SU-DHL-6 (cell line): ENCODE measurements around the gene IRAK2.
"Not testable (repeated sequence)": the region's sequence is repeated elsewhere in the genome, so short reads cannot be mapped to it uniquely, and the experiment has no call there.

Experiments used
- H2AFZ ChIP-seq: fragments of 200-600 bp; sonication (generic); 2 replicates; pipeline ENCODE4 v1.6.1; 2014; ENCODE audit warnings: low read depth, mild to moderate bottlenecking, moderate library complexity, mixed read lengths, antibody characterized with exemption, low read length; ENCODE audit not compliant: severe bottlenecking
- H3F3A ChIP-seq: fragments of 200-600 bp; shearing (Covaris generic); 2 replicates; pipeline ENCODE4 v1.6.0; 2016; ENCODE audit warnings: antibody characterized with exemption, mild to moderate bottlenecking; ENCODE audit not compliant: insufficient read depth
- H3K27ac ChIP-seq: fragments of 200-600 bp; sonication (generic); 2 replicates; pipeline ENCODE4 v1.5.1; 2016; ENCODE audit warnings: low read depth, mild to moderate bottlenecking, low read length, moderate library complexity, mixed read lengths
- H3K27me3 ChIP-seq: fragments of 200-600 bp; sonication (generic), shearing (Covaris generic); 2 replicates; pipeline ENCODE4 v1.6.0; 2014; ENCODE audit warnings: mild to moderate bottlenecking, low read length
- H3K36me3 ChIP-seq: fragments of 200-600 bp; sonication (generic); 2 replicates; pipeline ENCODE4 v1.6.1; 2014; ENCODE audit warnings: mild to moderate bottlenecking, low read length, mixed read lengths
- H3K4me2 ChIP-seq: fragments of 300-600, 200-600 bp; shearing (Covaris generic), sonication (generic); 2 replicates; pipeline ENCODE4 v1.6.0; 2014; ENCODE audit warnings: low read length, low read depth, mild to moderate bottlenecking; ENCODE audit not compliant: poor library complexity, severe bottlenecking
- H3K4me3 ChIP-seq: fragments of 200-600 bp; sonication (generic); 2 replicates; pipeline ENCODE4 v1.5.1; 2014; ENCODE audit warnings: antibody characterized with exemption, low read length, mild to moderate bottlenecking, mixed read lengths; ENCODE audit not compliant: insufficient read depth, poor library complexity, severe bottlenecking
- H3K79me2 ChIP-seq: fragments of 200-600 bp; sonication (generic); 2 replicates; pipeline ENCODE4 v1.6.1; 2014; ENCODE audit warnings: mild to moderate bottlenecking, low read length, moderate library complexity; ENCODE audit not compliant: insufficient read depth
- H3K9ac ChIP-seq: fragments of 200-600 bp; sonication (generic); 2 replicates; pipeline ENCODE4 v1.7.0; 2014; ENCODE audit warnings: mild to moderate bottlenecking, low read length
- H3K9me2 ChIP-seq: fragments of 200-600 bp; sonication (generic); replicated peaks from 2 replicates; pipeline ENCODE4 v1.6.1; 2014; ENCODE audit warnings: low read length; ENCODE audit not compliant: insufficient read depth
- H3K9me3 ChIP-seq: fragments of 200-600 bp; sonication (generic); 2 replicates; pipeline ENCODE4 v1.6.1; 2014; ENCODE audit warnings: low read length, mixed read lengths; ENCODE audit not compliant: insufficient read depth
- H4K20me1 ChIP-seq: fragments of 200-600 bp; sonication (generic); 2 replicates; pipeline ENCODE4 v1.6.1; 2014; ENCODE audit warnings: low read depth, mild to moderate bottlenecking, antibody characterized with exemption, low read length, moderate library complexity, mixed read lengths
- EZH2phosphoT487 ChIP-seq: fragments of 200-600 bp; sonication (generic), shearing (Covaris generic); conservative IDR thresholded peaks from 2 replicates; pipeline ENCODE4 v1.6.1; 2018; ENCODE audit warnings: mild to moderate bottlenecking, antibody characterized with exemption, low read length, moderate library complexity, mixed read lengths
- TF ChIP-seq, protein P1 (sequence below): fragments of 200-600 bp; sonication (generic); IDR thresholded peaks from one replicate; pipeline ENCODE4 v1.5.1; 2017; ENCODE audit warnings: antibody characterized with exemption, mild to moderate bottlenecking, low read length, moderate library complexity; ENCODE audit not compliant: insufficient read depth, poor library complexity, severe bottlenecking

IRAK2 gene

DNA sequence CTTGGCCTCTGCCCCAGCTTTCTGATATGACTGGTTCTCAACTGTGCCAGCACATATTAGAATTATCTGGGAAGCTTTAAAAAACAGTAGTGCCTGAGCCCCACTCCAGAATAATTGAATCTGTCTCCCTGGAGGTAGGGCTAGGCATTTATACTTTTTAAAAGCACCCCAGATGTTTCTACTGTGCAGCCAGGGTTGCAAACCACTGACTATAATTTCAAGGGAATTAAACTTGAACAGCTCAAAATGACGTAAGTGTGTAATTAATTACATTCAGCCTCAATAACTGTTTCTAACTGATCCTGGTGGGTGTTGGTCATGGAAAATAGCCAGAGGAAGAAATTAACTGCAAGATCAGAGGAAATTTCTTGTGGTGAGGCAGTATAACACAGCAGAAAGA is 4.4 kb upstream of the IRAK2 start:
- no peaks in the 10 kb centered on the region for H3K9me2 ChIP-seq
- no peaks in the 10 kb centered on the region for H3K79me2 ChIP-seq
- H3K9ac ChIP-seq, result no peak overlapping the region
- H3K4me2 ChIP-seq, result no peak overlapping the region
- no peaks in the 10 kb centered on the region; the same call in 1 of the 2 replicates for H3F3A ChIP-seq
- TF ChIP-seq EZH2phosphoT487, result no peak
- TF ChIP-seq, protein P1, sequence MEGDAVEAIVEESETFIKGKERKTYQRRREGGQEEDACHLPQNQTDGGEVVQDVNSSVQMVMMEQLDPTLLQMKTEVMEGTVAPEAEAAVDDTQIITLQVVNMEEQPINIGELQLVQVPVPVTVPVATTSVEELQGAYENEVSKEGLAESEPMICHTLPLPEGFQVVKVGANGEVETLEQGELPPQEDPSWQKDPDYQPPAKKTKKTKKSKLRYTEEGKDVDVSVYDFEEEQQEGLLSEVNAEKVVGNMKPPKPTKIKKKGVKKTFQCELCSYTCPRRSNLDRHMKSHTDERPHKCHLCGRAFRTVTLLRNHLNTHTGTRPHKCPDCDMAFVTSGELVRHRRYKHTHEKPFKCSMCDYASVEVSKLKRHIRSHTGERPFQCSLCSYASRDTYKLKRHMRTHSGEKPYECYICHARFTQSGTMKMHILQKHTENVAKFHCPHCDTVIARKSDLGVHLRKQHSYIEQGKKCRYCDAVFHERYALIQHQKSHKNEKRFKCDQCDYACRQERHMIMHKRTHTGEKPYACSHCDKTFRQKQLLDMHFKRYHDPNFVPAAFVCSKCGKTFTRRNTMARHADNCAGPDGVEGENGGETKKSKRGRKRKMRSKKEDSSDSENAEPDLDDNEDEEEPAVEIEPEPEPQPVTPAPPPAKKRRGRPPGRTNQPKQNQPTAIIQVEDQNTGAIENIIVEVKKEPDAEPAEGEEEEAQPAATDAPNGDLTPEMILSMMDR, result no peak
- no peaks in the 10 kb centered on the region for H3K27me3 ChIP-seq
- no peaks in the 10 kb centered on the region for H3K9me3 ChIP-seq
- no peaks in the 10 kb centered on the region for H3K36me3 ChIP-seq
- no peak overlapping the region for H2AFZ ChIP-seq
- no peak overlapping the region for H3K4me3 ChIP-seq
- H4K20me1 ChIP-seq, result no peaks in the 10 kb centered on the region
- H3K27ac ChIP-seq, result no peak overlapping the region

DNA sequence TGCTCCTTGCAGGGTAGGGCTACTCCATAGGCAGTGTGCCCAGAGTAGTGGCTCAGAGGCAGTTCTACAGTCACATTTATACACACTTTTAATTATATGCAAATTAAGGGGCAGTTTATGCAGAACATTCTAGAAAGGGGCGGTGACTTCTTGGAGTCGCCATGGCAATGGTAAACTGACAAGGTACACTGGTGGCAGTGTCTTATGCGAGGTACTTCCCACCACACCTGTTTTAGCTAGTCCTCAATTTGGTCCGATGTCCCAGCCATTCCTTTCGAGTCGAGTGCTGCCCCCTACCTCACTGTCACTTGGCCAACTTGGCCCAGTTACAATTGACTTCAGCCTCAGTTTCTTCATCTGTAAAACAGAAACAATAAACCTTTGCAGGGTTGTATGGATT is 3.8 kb upstream of the IRAK2 start:
- H4K20me1 ChIP-seq, result no peaks in the 10 kb centered on the region
- no peak overlapping the region for H3K9ac ChIP-seq
- no peaks in the 10 kb centered on the region; the same call in 1 of the 2 replicates for H3F3A ChIP-seq
- no peak overlapping the region for H3K4me3 ChIP-seq
- no peaks in the 10 kb centered on the region for H3K9me2 ChIP-seq
- H3K79me2 ChIP-seq, result no peaks in the 10 kb centered on the region
- TF ChIP-seq EZH2phosphoT487, result no peak
- TF ChIP-seq, protein P1, result no peak
- no peaks in the 10 kb centered on the region for H3K27me3 ChIP-seq
- no peak overlapping the region for H3K4me2 ChIP-seq
- no peaks in the 10 kb centered on the region for H3K9me3 ChIP-seq
- no peaks in the 10 kb centered on the region for H3K36me3 ChIP-seq
- no peak overlapping the region for H2AFZ ChIP-seq
- no peak overlapping the region for H3K27ac ChIP-seq

DNA sequence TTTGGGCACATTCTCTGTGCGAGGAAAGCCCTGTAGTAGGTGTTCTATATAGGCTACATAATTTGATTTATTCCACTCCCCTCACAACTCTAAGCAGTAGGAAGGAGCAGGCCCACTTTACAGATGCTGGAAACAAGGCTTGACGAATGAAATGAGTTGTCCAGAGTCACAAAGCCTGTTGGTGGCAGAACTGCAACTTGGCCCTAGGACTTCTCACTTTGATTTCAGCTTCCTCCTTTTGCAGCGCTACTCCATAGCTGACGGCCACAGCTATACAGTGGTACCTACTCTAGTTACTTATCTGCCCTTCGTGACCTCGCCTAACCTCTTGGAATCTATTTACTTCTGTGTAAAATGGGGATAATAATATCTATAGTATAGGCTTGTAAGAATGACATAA is 2.5 kb upstream of the IRAK2 start:
- no peaks in the 10 kb centered on the region for H3K79me2 ChIP-seq
- no peaks in the 10 kb centered on the region for H4K20me1 ChIP-seq
- H3K27me3 ChIP-seq, result no peaks in the 10 kb centered on the region
- no peak overlapping the region for H3K9ac ChIP-seq
- H3K9me2 ChIP-seq, result no peaks in the 10 kb centered on the region
- no peak overlapping the region for H3K4me3 ChIP-seq
- H3K4me2 ChIP-seq, result no peak overlapping the region
- H2AFZ ChIP-seq, result no peak overlapping the region
- no peaks in the 10 kb centered on the region for H3K9me3 ChIP-seq
- H3K36me3 ChIP-seq, result no peaks in the 10 kb centered on the region
- no peak overlapping the region for H3K27ac ChIP-seq
- no peaks in the 10 kb centered on the region; the same call in 1 of the 2 replicates for H3F3A ChIP-seq
- TF ChIP-seq, protein P1, result no peak
- no peak for TF ChIP-seq EZH2phosphoT487

DNA sequence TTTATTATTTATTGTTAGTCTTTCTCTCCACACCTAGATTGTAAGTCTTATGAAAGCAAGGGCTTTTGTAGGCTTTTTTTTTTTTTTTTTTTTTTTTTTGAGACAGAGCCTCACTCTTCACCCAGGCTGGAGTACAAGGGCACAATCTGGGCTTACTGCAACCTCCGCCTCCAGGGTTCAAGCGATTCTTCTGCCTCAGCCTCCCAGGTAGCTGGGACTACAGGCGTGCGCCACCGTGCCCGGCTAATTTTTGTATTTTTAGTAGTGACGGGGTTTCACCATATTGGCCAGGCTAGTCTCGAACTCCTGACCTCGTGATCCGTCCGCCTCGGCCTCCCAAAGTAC is 546 bp upstream of the IRAK2 start:
- H3K9me3 ChIP-seq, H3K4me3 ChIP-seq, H3K27ac ChIP-seq, H3K9ac ChIP-seq, H3K9me2 ChIP-seq, H4K20me1 ChIP-seq, H3K79me2 ChIP-seq, H3F3A ChIP-seq, H3K36me3 ChIP-seq, H2AFZ ChIP-seq, H3K27me3 ChIP-seq: not testable (repeated sequence)
- peak overlapping the region; percentile 67 for H3K4me2 ChIP-seq
